Common myeloid progenitor, CD34-positive (primary cell): ENCODE data around the gene PPFIBP2.
A peak's percentile ranks its signal among the peaks of the same experiment; 100 is the strongest.

Experiments used
- CTCF ChIA-PET: fragments of 350-600 bp; sonication (Branson Sonifier 250); formaldehyde crosslinking; loops from one replicate; lab custom pipeline; 2021; ENCODE audit warnings: antibody characterized with exemption; lab: Charles Lee
- POLR2A ChIA-PET: fragments of 350-600 bp; sonication (Branson Sonifier 250); formaldehyde crosslinking; loops from one replicate; lab custom pipeline; 2021; ENCODE audit warnings: antibody characterized with exemption; lab: Charles Lee
- DNase-seq, 3 donors: peaks; one replicate each; pipeline versions ENCODE4 v3.0.0 to v3.0.0-alpha.2; 2013
- H3K27ac ChIP-seq, 2 experiments: 1 replicate in 1 of 2; 2 replicates in 1 of 2; pipeline ENCODE4 v1.7.0; 2013; ENCODE audit warnings: inconsistent platforms in 2 of 2, low read length in 2 of 2, mild to moderate bottlenecking in 2 of 2, low read depth in 1 of 2, moderate library complexity in 1 of 2; ENCODE audit not compliant: severe bottlenecking in 2 of 2, insufficient read depth in 1 of 2, poor library complexity in 1 of 2
- H3K27me3 ChIP-seq, 5 experiments: replicated peaks in 2 of 5; 1 replicate in 3 of 5; 2 replicates in 2 of 5; pipeline versions ENCODE4 v1.6.1 to v1.7.0; 2013; ENCODE audit warnings: low read length in 4 of 5, mild to moderate bottlenecking in 2 of 5, moderate library complexity in 2 of 5, inconsistent platforms in 1 of 5; ENCODE audit not compliant: insufficient read depth in 5 of 5, control insufficient read depth in 4 of 5
- H3K36me3 ChIP-seq, 4 experiments: 1 replicate in 2 of 4; 2 replicates in 2 of 4; pipeline versions ENCODE4 v1.6.1 to v1.7.0; 2013; ENCODE audit warnings: low read length in 3 of 4, control low read depth in 1 of 4, mild to moderate bottlenecking in 1 of 4; ENCODE audit not compliant: control insufficient read depth in 4 of 4, insufficient read depth in 4 of 4
- H3K4me1 ChIP-seq, 4 experiments: 1 replicate in 3 of 4; 2 replicates in 1 of 4; pipeline versions ENCODE4 v1.6.1 to v1.7.1; 2013; ENCODE audit warnings: low read length in 3 of 4, mild to moderate bottlenecking in 3 of 4, control low read depth in 1 of 4, inconsistent platforms in 1 of 4, moderate library complexity in 1 of 4; ENCODE audit not compliant: control insufficient read depth in 4 of 4, insufficient read depth in 4 of 4; ENCODE audit errors: control extremely low read depth in 1 of 4
- H3K4me3 ChIP-seq, 7 experiments: 1 replicate in 4 of 7; 2 replicates in 3 of 7; pipeline versions ENCODE4 v1.5.1 to v1.7.0; 2013; ENCODE audit warnings: mild to moderate bottlenecking in 7 of 7, low read length in 6 of 7, moderate library complexity in 6 of 7, inconsistent platforms in 2 of 7, low read depth in 2 of 7, control low read depth in 1 of 7; ENCODE audit not compliant: insufficient read depth in 4 of 7, control insufficient read depth in 1 of 7; ENCODE audit errors: extremely low read depth in 1 of 7
- H3K9me3 ChIP-seq, 5 experiments: 1 replicate in 4 of 5; 2 replicates in 1 of 5; pipeline versions ENCODE4 v1.6.1 to v1.7.1; 2013; ENCODE audit warnings: low read length in 4 of 5, mild to moderate bottlenecking in 2 of 5, inconsistent platforms in 1 of 5, low read depth in 1 of 5, moderate library complexity in 1 of 5; ENCODE audit not compliant: control insufficient read depth in 4 of 5, insufficient read depth in 2 of 5; ENCODE audit errors: control extremely low read depth in 1 of 5
- WGBS: methylation state at CpG from one replicate; pipeline ENCODE4 v1.1.5; 2013; ENCODE audit not compliant: insufficient coverage; 5-methylcytosine and 5-hydroxymethylcytosine counted together

Gene PPFIBP2

GRCh38 chr11:7595016-7595866, 81.4 kb downstream of the PPFIBP2 start:
- Histone ChIP-seq H3K27ac (no peak overlapping the region), H3K9me3 (no peaks in the 10 kb centered on the region), H3K4me3 (no peak overlapping the region), H3K4me1 (peaks cover 0 to 7% (median 6%) of the 10 kb centered on the region in 4 experiments), H3K27me3 (peaks cover 0 to 41% (median 10%) of the 10 kb centered on the region in 5 experiments), H3K36me3 (no peaks in the 10 kb centered on the region)
- WGBS: 100% methylated on average over 1 of the region's 1 CpG
- no peak for DNase-seq
- ChIA-PET CTCF (no interaction called here), POLR2A (no interaction called here)

DNA sequence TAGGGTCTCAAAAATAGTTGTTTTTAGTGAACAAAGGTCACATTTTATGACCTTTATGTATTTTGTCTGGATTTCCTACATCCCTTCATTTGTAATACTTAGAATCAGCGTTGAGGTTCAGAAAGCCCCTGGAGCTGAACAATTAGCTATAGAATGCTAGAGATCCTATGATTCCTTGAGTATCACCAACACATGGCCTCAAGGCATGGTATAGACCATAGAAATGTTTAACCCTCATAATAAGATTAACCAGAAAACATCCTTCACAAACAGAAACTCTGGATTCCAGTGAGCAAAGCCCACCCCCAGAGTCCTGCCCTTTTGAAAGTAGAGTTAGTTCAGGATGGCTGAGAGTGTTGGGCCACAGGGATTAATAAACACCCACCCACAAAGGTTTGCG, 82.2 kb downstream of the PPFIBP2 start:
- ChIA-PET CTCF (no interaction called here), POLR2A (no interaction called here)
- H3K36me3 ChIP-seq: no peaks in the 10 kb centered on the region
- H3K4me3 ChIP-seq: no peak overlapping the region
- H3K4me1 ChIP-seq: peaks cover 0 to 7% (median 6%) of the 10 kb centered on the region in 4 experiments
- DNase-seq: no peak
- peaks cover 0 to 38% (median 11%) of the 10 kb centered on the region in 5 experiments for H3K27me3 ChIP-seq
- no peak overlapping the region for H3K27ac ChIP-seq
- H3K9me3 ChIP-seq: no peaks in the 10 kb centered on the region
- WGBS: no CpG with 5 or more reads among the region's 2 CpGs

DNA sequence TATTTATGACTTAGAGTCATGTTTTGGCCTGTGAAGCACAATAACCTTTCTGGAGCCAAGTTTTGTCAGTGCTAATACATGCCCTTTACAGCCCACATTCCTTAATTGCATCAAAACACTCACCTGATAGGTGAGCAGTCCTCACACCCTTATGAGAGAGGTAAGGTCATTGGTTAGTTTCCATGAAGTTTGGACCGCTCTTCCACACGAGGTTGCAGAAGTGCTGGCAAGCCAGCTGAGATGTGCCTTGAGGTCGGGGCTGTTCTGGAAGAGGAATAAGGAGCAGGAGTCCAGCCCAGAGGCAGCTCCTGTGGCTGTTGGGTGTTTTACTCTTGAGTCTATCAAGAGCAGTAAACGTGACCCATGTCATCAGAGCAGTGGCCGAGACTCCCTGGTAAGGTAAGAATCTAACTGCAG, 83.2 kb downstream of the PPFIBP2 start:
- Histone ChIP-seq H3K4me1 (peaks cover 0 to 7% (median 6%) of the 10 kb centered on the region in 4 experiments), H3K9me3 (no peaks in the 10 kb centered on the region), H3K27me3 (peaks cover 0 to 31% (median 11%) of the 10 kb centered on the region in 5 experiments), H3K36me3 (no peaks in the 10 kb centered on the region), H3K4me3 (no peak overlapping the region), H3K27ac (no peak overlapping the region)
- ChIA-PET CTCF (no interaction called here), POLR2A (no interaction called here)
- WGBS: 70% methylated on average over 2 of the region's 5 CpGs
- DNase-seq: no peak

DNA sequence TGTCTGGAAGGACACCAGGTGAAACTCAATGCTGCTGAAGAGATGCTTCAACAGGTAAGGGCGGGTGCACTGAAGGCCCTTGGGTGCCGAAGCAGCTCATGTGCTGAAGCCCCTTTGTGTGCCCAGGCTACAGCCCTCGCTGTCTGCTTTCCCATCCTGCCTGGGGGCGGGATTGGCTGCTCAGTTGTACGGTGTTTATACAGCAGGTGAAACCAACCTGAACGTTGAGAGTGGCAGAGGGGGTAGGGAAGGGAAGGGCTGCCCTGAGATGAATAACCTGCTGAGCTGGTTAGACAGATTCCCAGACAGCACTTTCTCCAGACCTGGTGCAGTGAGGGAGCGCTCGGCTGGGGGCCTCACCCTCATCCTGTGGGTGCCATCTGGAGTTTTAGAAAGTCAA, 83.8 kb downstream of the PPFIBP2 start:
- no peak overlapping the region for H3K4me3 ChIP-seq
- no peak overlapping the region for H3K27ac ChIP-seq
- no peaks in the 10 kb centered on the region for H3K36me3 ChIP-seq
- H3K9me3 ChIP-seq: no peaks in the 10 kb centered on the region
- POLR2A ChIA-PET: no interaction called here
- WGBS: 81% methylated on average over 8 of the region's 8 CpGs
- H3K27me3 ChIP-seq: peaks cover 0 to 31% (median 11%) of the 10 kb centered on the region in 5 experiments
- CTCF ChIA-PET: no interaction called here
- H3K4me1 ChIP-seq: peaks cover 0 to 5% (median 5%) of the 10 kb centered on the region in 4 experiments
- DNase-seq: no peak

GRCh38 chr11:7599209-7599608, 85.4 kb downstream of the PPFIBP2 start:
- Histone ChIP-seq H3K27me3 (peaks cover 0 to 35% (median 12%) of the 10 kb centered on the region in 5 experiments), H3K9me3 (no peaks in the 10 kb centered on the region), H3K27ac (no peak overlapping the region), H3K4me1 (no peaks in the 10 kb centered on the region), H3K36me3 (no peaks in the 10 kb centered on the region), H3K4me3 (no peak overlapping the region)
- CTCF ChIA-PET: no interaction called here
- DNase-seq: no peak
- 100% methylated on average over 2 of the region's 2 CpGs for WGBS
- POLR2A ChIA-PET: no interaction called here

DNA sequence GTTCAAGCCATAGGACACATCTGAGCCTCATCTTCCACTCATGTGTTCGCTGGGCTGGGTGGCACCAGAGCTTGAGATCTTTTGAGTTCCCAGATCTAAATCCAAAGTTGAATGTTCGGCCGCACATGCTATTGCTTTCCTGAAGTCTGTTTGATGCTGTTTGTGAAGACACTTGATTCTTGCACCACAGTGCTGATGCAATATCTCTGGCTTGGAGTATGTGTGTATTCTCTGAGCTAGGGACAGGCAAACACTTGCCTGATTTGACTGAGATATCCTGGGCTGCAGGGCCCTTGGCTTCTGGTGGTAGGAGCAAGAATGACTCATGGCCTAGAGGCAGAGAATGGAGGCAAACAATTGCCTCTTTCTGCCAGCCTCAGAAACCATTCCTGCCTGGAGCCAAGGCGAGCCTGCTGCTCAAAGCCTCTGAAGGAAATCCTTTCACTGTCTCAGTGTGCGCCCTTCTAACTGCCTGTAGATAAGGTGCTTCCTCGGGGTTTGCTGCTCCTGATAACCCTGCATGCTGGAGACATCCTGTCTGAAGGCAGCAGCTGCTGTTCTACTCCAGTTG, 86.5 kb downstream of the PPFIBP2 start:
- POLR2A ChIA-PET: no interaction called here
- 91% methylated on average over 6 of the region's 6 CpGs for WGBS
- CTCF ChIA-PET: no interaction called here

More for the DNA sequence above, 86.5 kb downstream of the PPFIBP2 start:
- Histone ChIP-seq H3K36me3 (no peaks in the 10 kb centered on the region), H3K27ac (no peak overlapping the region), H3K27me3 (peaks cover 0 to 39% (median 10%) of the 10 kb centered on the region in 5 experiments), H3K9me3 (no peaks in the 10 kb centered on the region), H3K4me3 (no peak overlapping the region), H3K4me1 (no peaks in the 10 kb centered on the region)
- peak in 1 of 3 donors; percentile 42 for DNase-seq
